GM20431 (cell line): ENCODE measurements around the gene LGALS9C.
"Not testable (repeated sequence)": the region's sequence is repeated elsewhere in the genome, so short reads cannot be mapped to it uniquely, and the experiment has no call there.

Experiments used
- in situ Hi-C: fragments of 300-500 bp; cut with MseI, MboI; formaldehyde crosslinking; loops from one replicate; pipeline ENCODE4 v1.15.0; 2020; ENCODE audit warnings: low sequenced_read_pairs; ENCODE audit not compliant: unreplicated experiment

LGALS9C gene

DNA sequence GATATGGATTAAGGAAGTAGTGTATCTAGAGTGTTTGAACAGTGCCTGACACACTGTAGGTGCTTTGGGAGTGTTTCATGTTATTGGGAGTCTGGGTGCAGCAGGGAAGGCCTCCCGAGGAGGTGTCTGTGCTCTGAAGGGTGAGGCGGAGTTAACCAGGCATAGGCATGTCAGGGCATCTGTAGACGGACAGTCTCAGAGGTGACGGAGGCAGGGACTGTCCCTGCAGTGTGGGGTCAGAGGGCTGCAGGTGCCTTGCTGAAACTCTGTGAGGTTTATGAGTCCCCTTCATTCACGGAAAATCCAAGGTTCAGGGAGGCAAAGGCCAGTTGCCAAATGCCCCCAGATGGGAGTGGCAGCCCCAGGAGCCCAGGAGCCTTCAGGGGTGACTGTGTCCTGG lies 778 bp downstream of the LGALS9C start:
- in situ Hi-C loops = not testable (repeated sequence)

GRCh38 chr17:18478362-18478761 lies 1.8 kb downstream of the LGALS9C start:
- in situ Hi-C loops = not testable (repeated sequence)

DNA sequence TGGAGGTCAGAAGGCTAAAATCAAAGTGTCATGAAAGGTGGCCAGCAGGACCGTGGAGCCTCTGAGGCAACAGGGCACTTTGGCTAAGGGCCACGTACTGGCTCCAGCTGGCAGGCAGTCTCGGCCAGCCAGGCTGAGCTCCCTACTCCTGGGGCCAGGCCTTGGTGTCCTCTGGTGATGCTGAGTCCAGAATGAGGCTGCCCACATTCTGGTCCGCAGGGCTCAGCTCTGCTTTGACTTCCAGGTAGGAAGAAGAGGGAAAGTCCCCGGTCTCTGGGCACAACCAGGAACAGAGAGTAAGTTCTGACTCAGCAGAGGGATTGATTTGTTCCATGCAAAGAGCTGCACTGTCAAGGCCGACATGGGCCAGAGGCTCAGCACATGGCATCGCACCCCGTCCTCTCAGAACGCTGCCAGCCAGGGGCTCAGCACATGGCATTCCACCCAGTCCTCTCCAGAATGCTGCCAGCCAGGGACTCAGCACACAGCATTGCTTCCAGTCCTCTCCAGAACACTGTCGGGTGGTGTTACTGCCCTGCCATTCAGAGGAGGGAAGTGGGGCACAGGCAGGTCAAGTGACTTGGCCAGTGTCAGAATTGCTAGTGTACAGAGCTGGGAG lies 2.5 kb downstream of the LGALS9C start:
- in situ Hi-C loops = not testable (repeated sequence)

DNA sequence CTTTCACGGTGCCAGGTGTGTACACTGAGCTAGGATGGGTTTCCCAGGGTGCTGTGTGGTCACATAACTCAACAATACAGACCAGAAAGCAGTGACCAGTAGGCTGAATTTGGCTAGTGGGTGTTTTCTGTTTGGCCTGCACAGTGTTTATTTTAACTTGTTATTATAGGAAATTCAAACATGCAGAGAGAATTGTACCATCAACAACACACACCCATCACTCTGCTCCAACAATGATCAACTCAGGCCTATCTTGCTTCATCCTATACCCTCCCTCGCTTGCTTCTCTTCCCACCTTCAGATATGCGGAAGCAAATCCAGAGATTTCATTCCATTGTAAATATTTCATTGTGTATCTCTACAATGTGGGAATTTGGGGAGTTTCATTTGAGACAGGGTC lies 5.2 kb downstream of the LGALS9C start:
- in situ Hi-C loops = not testable (repeated sequence)

- in situ Hi-C loops = not testable (repeated sequence)
Observed at GRCh38 chr17:18485936-18486464, 9.4 kb downstream of the LGALS9C start.

DNA sequence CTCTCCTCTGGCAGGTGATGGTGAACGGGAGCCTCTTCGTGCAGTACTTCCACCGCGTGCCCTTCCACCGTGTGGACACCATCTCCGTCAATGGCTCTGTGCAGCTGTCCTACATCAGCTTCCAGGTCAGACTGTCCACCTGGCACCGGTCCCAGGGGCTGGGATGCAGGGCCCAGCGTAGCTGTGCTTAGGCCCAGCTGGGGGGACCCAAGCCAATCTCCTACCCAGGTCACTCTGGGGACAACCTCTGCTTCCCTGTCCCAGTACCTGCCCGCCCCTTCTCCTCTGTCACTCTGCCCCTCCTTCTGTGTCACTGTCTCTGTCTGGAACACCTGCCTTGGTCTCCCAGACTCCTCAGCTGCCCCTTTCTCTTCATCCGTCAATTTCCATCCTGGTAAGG lies 11.0 kb downstream of the LGALS9C start:
- in situ Hi-C loops = not testable (repeated sequence)

DNA sequence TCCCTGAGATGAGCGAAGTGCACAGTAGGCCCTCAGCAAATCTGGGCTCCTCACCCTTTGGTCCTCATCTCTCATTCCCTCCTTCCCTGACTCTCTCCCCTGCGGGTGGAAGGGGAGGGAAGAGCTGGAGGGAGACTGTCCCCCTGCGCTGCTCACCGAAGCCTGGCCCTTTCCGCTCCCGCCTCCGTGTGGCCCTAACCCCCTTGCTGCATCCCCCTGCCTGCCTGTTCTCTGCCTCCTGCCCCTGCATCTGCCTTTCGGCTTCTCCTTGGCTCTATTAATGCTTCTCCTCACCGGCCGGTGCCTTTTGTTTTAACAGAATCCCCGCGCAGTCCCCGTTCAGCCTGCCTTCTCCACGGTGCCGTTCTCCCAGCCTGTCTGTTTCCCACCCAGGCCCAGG lies 12.0 kb downstream of the LGALS9C start:
- in situ Hi-C loops = not testable (repeated sequence)

GRCh38 chr17:18490016-18490415 lies 13.4 kb downstream of the LGALS9C start:
- in situ Hi-C loops = not testable (repeated sequence)

DNA sequence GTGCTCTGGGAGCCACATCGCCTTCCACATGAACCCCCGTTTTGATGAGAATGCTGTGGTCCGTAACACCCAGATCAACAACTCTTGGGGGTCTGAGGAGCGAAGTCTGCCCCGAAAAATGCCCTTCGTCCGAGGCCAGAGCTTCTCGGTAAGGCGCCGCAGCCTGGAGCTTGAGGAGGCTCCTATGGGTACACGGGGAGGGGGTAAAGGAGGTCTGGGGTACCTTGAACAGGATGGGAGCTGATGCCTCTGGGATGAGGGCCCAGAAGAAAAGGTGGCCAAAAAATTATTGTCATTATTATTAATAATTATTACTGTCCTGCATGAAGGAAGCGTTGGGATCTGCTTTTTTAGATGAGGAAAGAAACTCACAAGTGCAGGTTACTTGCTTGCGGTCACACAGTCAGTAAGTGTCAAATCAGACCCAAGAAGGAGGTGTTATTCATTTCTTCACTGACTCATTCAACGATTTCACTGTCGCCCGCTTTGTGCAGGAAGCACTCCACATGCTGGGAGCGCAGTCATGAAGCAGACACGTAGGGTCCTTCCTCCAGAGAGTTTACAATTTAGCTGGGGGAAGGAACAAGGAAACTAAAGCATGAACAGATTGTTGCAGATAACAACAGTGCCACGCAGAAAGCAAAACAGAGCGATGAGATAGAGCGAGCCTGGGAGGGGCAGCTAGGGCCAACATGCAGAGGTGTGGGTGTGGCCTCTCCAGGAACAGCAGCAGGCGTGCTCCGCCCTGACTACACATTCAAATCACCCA lies 16.3 kb downstream of the LGALS9C start:
- in situ Hi-C loops = not testable (repeated sequence)

- in situ Hi-C loops = not testable (repeated sequence)
Observed at GRCh38 chr17:18494250-18494768, 17.7 kb downstream of the LGALS9C start.

DNA sequence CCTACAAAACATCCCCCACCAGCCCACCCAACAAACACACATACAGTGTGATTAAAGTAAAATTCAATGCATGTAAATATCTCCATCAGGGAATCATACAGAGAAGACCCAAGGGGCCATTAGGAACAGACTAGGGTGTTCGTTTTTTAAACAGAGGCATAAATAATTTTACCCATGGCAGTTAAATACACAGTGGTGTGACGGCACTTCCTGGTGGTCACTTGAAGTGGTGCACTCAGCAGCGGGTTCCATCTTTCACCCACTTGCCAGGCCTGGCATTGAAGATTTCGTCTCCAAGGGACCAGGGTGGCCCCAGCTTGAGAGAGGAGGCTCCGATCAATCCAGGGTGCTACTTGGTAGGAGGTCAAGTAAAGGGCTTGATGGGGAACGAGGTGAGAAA lies 20.5 kb downstream of the LGALS9C start:
- in situ Hi-C loops = not testable (repeated sequence)

DNA sequence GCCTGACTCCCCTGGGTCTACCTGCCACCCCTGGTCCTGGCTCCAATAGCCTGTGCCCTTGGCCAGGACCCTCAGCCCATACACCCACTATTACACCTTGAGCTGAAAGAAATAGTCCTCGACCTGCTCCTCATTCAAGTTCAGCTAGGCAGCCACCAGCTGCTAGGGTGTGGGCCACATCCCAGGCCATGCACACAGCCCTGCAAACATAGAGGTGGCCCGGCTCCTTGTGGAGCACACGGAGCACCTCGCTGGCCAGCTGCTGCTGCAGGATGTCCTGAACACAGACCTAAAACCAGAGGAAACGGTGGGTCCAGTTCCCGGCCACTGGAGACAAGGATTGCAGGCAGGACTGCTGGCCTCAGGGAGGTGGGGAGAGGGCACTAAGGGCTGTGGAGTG lies 22.5 kb downstream of the LGALS9C start:
- in situ Hi-C loops = not testable (repeated sequence)

DNA sequence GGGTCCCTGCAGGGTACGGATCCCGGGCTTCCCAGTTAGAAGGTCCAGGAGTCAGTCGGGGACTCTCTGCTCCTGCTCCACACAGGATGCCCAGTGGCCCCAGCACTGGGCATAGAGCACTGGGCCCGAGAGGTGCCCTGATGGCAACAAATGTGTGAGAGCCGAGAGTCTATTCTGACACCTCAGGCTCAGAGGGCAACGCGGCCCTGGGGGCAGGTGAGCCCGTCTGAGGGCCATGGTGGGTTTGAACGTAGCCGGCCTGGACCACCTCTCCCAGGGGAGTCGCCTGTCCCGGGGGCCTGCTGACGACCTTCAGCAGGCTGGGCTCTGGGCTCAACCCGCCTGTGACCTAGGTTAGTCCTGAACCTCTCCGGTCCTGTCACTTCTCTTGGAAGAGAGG lies 23.2 kb downstream of the LGALS9C start:
- in situ Hi-C loops = not testable (repeated sequence)

DNA sequence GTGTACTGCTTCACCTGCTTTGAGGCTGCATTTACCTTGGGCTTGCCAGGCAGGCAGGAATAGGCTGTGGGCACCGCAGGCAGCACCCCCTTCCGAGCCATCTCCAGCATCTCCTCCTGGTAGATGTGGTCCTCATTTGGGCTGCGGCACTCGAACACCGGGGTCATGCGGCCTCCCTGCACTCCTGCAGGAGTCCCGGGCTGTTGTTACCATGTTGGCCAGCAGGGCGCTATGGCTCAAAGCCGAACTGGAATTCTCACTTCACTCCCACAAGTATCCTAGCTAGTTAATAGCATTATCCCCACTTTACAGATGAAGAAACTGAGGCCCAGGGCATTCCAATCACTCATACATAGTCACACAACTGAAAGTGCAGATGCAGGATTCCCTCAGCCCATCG lies 23.7 kb downstream of the LGALS9C start:
- in situ Hi-C loops = not testable (repeated sequence)

DNA sequence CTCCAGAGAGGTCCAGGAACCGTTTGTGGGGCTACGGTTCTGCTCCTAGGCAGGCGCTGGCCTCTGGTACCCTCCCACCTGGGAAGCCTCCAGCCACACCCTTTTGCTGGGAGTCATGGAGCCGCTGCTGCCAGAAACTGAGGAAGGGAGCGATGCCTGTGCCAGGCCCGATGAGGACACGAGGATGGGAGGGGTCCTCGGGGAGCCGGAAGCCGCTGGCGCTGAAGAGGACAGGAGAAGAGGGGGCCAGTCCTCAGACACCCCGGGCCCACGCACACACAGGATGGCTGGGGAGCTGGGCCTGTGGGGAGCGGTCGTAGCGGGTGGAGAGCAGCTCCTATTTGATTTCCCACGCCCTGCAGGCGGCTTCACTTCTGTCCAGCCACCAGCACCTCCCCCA lies 24.2 kb downstream of the LGALS9C start:
- in situ Hi-C loops = not testable (repeated sequence)

- in situ Hi-C loops = not testable (repeated sequence)
Observed at GRCh38 chr17:18503221-18503620, 26.6 kb downstream of the LGALS9C start.

DNA sequence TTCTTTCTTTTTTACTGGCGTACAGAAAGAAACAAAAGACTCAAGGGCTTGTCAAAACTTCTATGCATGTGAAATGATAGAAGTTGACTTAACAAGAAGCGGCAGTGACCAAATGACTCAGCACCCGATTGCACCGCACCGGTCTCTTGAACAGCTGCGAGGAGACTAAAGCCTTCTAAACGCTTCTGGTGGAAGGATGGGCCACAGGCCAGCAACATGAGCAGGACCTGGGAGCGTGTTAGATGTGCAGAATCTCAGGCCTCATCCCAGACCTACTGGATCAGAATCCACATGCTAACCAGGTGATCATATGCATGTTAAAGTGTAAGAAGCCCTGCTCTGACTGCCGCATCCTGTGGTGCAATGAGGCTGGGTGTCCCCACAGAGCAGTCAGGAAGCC lies 31.1 kb downstream of the LGALS9C start:
- in situ Hi-C loops = not testable (repeated sequence)

GRCh38 chr17:18508667-18509066 lies 32.1 kb downstream of the LGALS9C start:
- in situ Hi-C loops = not testable (repeated sequence)

DNA sequence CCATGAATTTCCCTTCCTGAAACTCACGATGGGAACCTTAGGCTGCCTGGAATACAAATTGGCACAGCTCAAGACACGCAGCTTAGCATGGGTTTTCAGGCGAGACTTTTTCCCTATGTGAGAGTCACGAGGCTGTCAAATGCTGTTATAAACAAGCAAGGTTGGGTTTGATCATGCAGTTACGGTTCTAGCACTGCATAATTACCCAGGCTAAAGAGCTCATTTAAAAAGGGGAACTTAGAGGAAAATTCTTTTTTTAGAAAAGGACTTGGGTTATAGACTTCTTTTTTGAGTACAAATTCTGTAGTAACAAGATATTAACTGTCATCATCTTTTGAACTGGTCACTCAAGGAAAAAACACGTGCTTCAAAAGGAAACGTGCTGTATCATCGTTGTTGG lies 44.5 kb downstream of the LGALS9C start:
- in situ Hi-C loops = not testable (repeated sequence)

GRCh38 chr17:18525015-18525414 lies 48.4 kb downstream of the LGALS9C start:
- in situ Hi-C loops = not testable (repeated sequence)

GRCh38 chr17:18526168-18526800 lies 49.7 kb downstream of the LGALS9C start:
- in situ Hi-C loops = not testable (repeated sequence)
